ENCODE data around the gene TBCD.

- TF ChIP-seq EZH2phosphoT487 (IDR thresholded peaks at IDR 0.05; ENCODE audit: insufficient read depth, low read depth) (no peak), EZH2 (IDR thresholded peaks at IDR 0.05; ENCODE audit: insufficient read depth, poor library complexity, severe bottlenecking) (no peak)
Observed at GRCh38 chr17:82865274-82865673, 113.4 kb downstream of the TBCD start.
